ENCODE data around the gene SMAD2.

DNA sequence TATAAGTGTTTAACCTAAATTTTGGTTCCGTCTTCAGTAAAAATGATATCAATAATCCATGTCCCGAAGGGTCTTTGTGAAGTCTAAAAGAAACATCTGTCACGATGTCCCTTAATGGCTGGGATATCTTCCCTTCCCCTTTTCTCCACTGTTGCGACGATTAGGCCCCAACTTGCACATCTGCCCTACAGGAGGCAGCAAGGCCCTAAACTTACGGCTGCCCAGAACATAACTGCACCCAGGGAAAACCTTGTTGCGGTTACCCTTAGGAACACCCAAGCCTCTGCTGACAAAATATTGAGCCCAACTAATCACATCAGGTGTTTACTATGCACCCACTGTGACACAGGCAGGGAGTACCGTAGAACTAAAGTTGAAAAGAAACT, 1.3 kb upstream of the SMAD2 start:
- TF ChIP-seq POLR2AphosphoS5 (IDR thresholded peaks at IDR 0.05; ENCODE audit: borderline replicate concordance, low read depth, low read length) (no peak), FOXP2 (optimal IDR thresholded peaks at IDR 0.05; ENCODE audit: control extremely low read depth, extremely low read length, insufficient read depth) (no peak), EZH2 (IDR thresholded peaks at IDR 0.05) (no peak)

All from SK-N-MC (cell line).